KOPT-K1 (cell line): Measurements from ENCODE around the gene PAK1IP1.
"Not testable (repeated sequence)": the region's sequence is repeated elsewhere in the genome, so short reads cannot be mapped to it uniquely, and the experiment has no call there.

Experiments
- H3K27ac ChIP-seq: fragments of 200-600 bp; sonication (generic); 2 replicates; pipeline ENCODE4 v1.5.1; 2016; ENCODE audit warnings: antibody characterized with exemption, mild to moderate bottlenecking, low read depth, low read length; ENCODE audit not compliant: poor library complexity, severe bottlenecking
- H3K36me3 ChIP-seq: fragments of 200-600 bp; sonication (generic); 2 replicates; pipeline ENCODE4 v1.5.1; 2017; ENCODE audit warnings: antibody characterized with exemption, mild to moderate bottlenecking, low read length, moderate library complexity; ENCODE audit not compliant: insufficient read depth
- H3K9me3 ChIP-seq: fragments of 200-600 bp; sonication (generic); 2 replicates; pipeline ENCODE4 v1.5.1; 2017; ENCODE audit warnings: antibody characterized with exemption, low read length, mild to moderate bottlenecking; ENCODE audit not compliant: insufficient read depth, poor library complexity, severe bottlenecking

The PAK1IP1 gene, protein sequence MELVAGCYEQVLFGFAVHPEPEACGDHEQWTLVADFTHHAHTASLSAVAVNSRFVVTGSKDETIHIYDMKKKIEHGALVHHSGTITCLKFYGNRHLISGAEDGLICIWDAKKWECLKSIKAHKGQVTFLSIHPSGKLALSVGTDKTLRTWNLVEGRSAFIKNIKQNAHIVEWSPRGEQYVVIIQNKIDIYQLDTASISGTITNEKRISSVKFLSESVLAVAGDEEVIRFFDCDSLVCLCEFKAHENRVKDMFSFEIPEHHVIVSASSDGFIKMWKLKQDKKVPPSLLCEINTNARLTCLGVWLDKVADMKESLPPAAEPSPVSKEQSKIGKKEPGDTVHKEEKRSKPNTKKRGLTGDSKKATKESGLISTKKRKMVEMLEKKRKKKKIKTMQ

DNA sequence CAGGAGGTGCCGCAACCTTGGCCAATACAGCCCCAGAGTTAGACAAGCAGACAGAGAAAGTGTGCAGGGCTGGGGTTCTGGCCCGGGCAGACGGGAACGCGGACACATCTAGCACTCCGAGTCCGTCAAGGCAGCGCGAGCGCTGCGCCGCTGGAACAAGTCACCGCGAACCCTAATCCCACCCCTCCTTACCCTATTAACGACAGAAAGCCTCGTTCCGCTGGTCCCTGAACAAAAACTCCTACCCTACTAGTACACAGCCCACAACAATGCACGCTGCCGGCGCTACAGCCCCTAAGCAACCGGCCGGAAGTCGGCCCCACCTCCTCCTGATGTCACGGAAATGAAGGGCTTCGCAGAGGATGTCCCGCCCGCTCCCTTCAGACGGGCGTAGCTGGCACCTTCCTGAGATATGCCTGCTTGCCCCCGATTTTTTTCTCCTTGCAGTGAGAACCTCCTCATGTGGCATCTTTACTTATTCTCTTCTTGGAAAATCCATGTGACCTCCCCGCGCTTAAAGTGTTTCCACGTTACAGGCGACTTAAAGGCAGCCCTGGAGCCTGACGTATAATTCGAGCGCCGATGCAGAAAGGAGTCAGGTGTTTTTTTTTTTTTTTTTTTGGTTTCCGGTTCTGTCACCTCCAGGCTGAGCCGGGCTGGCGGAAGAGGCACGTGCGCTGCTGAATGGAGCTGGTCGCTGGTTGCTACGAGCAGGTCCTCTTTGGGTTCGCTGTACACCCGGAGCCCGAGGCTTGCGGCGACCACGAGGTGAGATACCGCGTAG lies at the start of gene PAK1IP1, which contains the start of gene C6orf52:
Gene PAK1IP1, plus strand, starts transcription at position 671 of the 784 bp plus-strand sequence. Its CDS starts 14 bp downstream, at position 685.
Gene C6orf52, minus strand, starts transcription at position 315 of the 784 bp plus-strand sequence. CDS start 7,066 bp downstream, outside the sequence.
- Histone ChIP-seq H3K27ac (peak within 1 kb of the TSS; percentile 87), H3K9me3 (no peaks in the 10 kb centered on the region), H3K36me3 (peaks cover 27% of the 10 kb centered on the region)

DNA sequence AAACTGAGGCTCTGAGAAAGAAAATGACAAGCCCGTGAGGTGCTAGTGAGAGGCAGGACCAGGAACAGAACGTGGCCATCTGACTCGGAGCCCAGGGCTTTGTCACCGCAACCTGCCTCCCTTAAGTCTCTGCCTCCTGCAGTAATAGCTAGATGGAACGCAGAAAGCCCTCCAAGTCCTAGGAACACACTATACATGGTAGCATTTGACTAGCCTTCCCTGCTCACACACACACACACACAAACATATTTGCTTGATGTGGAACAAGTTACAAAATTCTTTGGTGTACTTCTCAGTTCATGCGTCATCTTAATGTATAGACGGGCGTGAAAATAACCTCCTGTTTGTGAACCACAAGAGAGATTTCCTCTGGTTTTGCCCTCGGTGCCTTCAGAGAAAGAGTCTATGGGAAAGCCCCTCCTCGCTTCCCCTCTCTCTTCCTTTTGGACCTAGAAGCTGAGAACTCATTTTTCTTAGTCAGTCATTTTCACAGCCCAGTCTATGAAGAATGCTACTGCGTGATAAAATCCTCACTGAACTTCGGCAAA lies 39.2 kb upstream of the PAK1IP1 start:
- H3K27ac ChIP-seq: no peak overlapping the region
- H3K9me3 ChIP-seq: no peaks in the 10 kb centered on the region
- H3K36me3 ChIP-seq: no peaks in the 10 kb centered on the region

DNA sequence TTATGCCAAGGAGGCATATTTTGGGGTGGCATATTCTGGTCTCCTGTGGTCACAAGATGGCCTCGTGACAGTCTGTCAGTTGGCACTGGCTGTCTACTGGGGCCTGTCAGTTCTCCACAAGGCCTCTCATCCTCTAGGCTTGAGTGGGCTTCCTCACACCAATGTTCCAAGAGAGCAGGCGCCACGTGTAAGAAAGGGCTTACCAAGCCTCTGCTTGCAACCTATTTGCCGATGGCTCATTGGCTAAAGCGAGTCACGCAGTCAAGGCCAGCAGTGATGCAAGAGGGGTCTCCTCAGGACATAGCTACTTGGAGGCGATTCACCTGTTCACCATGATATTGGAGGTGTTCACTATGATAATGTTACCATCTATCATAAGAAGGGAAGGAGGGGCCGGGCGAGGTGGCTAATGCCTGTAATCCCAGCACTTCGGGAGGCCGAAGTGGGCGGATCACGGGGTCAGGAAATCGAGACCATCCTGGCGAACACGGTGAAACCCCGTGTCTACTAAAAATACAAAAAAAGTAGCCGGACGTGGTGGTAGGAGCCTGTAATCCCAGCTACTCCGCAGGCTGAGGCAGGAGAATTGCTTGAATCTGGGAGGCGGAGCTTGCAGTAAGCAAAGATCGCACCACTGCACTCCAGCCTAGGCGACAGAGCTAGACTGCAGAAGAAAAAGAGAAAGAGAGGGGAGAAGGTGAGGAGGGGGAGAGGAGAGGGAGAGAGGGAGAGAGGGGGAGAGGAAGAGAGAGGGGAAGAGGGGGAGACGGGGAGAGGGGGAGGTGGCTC lies 35.7 kb upstream of the PAK1IP1 start:
- Histone ChIP-seq H3K9me3 (no peaks in the 10 kb centered on the region), H3K27ac (no peak overlapping the region), H3K36me3 (no peaks in the 10 kb centered on the region)

DNA sequence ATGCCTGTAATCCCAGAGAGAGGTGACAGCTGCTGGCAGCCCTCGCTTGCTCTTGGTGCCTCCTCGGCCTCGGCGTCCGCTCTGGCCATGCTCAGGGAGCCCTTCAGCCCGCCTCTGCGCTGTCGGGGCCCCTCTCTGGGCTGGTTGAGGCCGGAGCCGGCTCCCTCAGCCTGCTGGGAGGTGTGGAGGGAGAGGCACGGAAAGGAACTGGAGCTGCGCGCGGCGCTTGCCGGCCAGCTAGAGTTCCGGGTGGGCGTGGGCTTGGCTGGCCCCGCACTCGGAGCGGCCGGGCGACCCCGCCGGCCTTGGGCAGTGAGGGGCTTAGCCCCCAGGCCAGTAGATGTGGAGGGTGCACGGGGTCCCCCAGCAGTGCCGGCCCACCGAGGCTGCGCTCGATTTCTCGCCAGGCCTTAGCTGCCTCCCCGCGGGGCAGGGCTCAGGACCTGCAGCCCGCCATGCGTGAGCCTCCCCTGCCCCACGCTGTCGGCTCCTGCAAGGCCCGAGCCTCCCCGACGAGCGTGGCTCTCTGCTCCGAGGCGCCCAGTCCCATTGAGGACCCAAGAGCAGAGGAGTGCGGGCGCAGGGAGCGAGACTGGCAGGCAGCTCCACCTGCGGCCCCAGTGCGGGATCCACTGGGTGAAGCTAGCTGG lies 34.9 kb upstream of the PAK1IP1 start:
- Histone ChIP-seq H3K27ac (no peak overlapping the region), H3K9me3 (no peaks in the 10 kb centered on the region), H3K36me3 (no peaks in the 10 kb centered on the region)

DNA sequence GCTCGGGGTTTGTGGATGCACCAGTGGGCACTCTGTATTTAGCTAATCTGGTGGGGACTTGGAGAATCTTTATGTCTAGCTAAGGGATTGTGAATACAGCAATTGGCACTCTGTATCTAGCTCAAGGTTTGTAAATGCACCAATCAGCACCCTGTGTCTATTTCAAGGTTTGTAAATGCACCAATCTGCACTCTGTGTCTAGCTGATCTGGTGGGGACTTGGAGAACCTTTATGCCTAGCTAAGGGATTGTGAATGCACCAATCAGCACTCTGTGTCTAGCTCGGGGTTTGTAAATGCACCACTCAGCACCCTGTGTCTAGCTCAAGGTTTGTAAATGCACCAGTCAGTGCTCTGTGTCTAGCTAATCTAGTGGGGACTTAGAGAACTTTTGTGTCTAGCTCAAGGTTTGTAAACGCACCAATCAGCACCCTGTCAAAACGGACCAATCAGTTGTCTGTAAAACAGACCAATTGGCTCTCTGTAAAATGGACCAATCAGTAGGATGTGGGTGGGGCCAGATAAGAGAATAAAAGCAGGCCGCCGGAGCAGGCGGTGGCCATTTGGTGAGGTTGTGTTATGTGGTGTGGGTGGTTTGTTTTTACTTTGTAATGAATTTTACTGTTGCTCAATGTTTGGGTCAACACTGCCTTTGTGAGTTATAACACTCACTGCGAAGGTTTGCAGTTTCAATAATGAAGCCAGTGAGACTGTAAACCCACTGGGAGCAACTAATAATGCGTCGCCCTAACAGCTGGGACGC lies 34.2 kb upstream of the PAK1IP1 start:
- H3K36me3 ChIP-seq, H3K9me3 ChIP-seq, H3K27ac ChIP-seq: not testable (repeated sequence)

DNA sequence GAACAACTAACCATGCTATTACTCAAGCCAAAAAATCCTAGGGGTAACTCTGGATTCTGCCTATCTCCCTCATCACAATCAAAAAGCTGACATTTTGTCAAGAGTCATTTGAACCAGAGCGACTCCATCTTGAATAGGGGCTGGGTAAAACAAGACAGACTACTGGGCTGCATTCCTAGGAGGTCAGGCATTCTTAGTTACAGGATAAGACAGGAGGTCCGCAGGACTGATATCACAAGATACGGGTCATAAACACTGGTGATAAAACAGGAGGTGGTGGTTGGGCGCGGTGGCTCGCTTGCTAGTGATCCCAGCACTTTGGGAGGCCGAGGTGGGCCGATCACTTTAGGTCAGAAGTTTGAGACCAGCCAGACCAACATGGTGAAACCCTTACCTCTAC lies 32.6 kb upstream of the PAK1IP1 start:
- no peaks in the 10 kb centered on the region for H3K36me3 ChIP-seq
- H3K9me3 ChIP-seq: no peaks in the 10 kb centered on the region
- no peak overlapping the region for H3K27ac ChIP-seq

DNA sequence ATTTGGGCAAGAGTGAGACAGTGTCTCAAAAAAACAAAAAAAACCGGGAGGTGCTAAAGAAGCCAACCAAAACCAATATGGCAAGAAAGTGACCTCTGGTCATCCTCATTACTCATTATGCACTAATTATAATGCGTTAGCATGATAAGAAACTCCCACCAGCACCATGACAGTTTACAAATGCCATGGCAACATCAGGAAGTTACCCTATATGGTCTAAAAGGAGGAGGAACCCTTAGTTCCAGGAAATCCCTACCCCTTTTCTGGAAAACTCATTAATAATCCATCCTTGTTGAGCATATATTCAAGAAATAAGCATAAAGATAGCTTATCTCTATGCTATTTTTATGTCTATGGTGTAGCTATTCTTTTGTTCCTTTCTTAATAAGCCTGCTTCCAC lies 32.0 kb upstream of the PAK1IP1 start:
- Histone ChIP-seq H3K27ac (no peak overlapping the region), H3K36me3 (no peaks in the 10 kb centered on the region), H3K9me3 (no peaks in the 10 kb centered on the region)

DNA sequence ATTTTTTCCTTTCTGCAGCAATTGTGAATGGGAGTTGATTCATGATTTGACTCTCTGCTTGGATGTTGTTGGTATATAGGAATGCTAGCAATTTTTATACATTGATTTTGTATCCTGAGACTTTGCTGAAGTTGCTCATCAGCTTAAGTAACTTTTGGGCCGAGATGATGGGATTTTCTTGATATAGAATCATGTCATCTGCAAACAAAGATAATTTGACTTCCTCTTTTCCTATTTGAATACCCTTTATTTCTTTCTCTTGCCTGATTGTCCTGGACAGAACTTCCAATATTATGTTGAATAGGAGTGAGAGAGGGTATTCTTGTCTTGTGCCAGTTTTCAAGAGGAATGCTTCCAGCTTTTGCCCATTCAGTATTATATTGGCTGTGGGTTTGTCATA lies 29.2 kb upstream of the PAK1IP1 start:
- not testable (repeated sequence) for H3K36me3 ChIP-seq, H3K9me3 ChIP-seq, H3K27ac ChIP-seq

DNA sequence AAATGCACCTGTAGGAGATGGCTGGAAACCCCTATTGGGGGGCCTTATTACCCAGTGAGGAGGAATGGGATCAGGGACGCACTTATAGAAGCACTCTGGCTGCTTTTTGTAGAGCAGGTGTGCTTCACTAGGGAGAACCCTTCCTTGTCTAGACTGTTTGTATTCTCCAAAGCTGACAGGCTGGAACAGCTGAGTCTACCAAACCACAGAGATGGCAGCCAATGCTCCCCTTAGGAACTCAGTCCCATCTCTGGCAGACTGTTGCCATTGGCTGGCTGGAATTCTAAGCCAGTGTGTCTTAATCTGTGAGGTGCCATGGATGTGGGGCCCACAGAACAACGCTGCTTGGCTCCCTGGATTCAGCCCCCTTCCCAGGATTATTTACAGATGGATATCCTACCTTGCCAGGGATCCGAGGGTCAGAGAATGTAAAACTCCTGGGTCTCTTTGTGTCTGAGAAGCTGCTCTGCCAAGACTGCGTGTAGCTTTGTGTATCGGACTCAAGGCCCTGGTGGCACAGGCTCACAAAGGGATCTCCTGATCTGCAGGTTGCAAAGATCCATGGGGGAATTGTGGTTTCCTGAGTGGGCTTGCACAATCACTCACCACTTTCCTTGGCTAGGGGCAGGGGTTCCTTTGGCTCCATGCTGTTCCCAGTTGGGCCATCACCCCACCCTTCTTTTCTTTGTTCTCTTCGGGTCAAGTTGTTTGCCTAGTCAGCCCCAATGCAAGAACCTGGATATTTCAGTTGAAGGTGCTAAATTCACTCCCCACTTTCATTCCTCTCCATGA lies 26.4 kb upstream of the PAK1IP1 start:
- H3K9me3 ChIP-seq: no peaks in the 10 kb centered on the region
- H3K36me3 ChIP-seq: no peaks in the 10 kb centered on the region
- H3K27ac ChIP-seq: no peak overlapping the region

DNA sequence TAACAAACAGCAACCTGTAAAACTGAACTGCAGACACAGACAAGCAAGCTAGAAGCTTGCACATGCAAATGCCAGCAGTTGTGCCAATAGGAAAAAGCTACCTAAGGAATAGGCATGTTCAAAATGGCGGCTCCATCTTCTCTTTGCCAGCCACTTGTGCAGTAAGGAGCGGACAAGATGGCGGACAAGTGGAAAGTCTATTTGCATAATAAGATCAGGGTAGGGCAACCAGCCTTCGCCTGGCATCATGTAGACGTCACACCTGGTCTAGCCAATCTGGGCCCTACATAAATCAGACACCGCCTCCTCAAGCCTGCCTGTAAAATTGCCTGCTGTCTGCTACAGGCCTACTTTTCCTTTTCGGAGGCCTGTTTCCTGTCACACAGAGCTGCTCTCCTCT lies 18.4 kb upstream of the PAK1IP1 start:
- Histone ChIP-seq H3K36me3 (no peaks in the 10 kb centered on the region), H3K9me3 (no peaks in the 10 kb centered on the region), H3K27ac (no peak overlapping the region)

DNA sequence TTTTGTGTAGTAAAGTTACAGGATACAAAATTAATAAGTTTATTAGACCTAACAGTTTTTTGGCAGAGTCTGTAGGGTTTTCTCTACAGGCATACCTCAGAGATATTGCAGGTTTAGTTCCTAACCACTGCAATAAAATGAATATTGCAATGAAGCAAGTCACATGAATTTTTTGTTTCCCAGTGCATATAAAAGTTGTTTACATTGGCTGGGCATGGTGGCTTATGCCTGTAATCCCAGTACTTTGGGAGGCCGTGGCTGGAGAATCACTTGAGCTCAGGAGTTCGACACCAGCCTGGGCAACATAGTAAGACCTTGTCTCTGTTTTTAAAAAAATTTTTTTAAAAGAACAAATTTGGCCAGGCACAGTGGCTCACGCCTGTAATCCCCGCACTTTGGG lies 16.3 kb upstream of the PAK1IP1 start:
- Histone ChIP-seq H3K36me3 (no peaks in the 10 kb centered on the region), H3K27ac (no peak overlapping the region), H3K9me3 (peaks cover 4% of the 10 kb centered on the region)

DNA sequence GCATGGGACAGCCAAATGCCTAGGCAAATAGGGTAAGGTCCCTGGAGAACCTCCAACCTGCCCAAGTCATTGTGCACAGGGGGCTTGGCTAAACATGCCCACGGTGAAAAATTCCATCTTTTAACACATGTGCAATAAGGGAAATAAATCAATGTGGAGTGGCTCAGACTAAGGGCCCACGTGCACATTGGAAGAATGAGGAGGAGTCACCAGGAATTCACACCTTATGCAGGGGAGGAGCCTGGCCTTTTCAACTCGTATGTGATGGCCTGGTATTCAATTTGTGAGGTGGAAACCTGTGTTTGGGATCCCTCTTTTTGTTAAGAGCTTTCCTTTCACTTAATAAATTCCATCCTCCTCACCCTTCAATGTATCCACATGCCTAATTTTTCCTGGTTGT lies 13.0 kb upstream of the PAK1IP1 start:
- H3K9me3 ChIP-seq: peaks cover 4% of the 10 kb centered on the region
- H3K36me3 ChIP-seq: no peaks in the 10 kb centered on the region
- no peak overlapping the region for H3K27ac ChIP-seq

DNA sequence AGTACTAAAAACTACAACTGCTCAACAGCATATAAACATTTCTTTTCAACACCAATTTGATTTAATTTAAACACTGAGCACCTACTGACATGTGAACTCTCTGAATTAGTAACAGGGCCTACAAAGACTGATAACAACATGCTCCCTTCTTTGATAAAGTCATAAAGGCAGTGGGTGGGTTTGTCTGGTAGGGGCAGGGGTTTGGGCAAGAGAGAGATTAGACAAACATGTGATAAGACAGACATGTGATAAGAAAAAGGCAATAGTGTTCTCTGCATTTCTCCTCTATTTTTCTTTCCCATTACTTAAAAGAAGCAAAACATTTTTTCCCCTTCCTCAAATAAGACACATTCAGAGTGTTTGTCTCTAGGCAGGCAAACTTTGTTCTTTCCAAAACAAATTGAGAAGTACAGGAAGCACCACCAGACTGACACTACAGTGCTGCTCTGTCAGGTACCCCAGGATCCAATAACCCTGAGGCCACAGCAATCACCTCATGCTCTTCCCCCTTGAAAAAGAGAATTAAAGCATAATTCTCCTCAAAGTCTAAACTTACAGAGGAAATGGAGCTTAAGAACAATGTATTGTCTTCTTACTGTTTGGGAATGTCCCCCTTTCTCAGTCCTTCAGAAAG lies 12.3 kb upstream of the PAK1IP1 start:
- Histone ChIP-seq H3K9me3 (peaks cover 4% of the 10 kb centered on the region), H3K27ac (no peak overlapping the region), H3K36me3 (no peaks in the 10 kb centered on the region)
